D721Med (cell line): ENCODE measurements around the gene RGS9.
A peak's percentile ranks its signal among the peaks of the same experiment; 100 is the strongest.

ENCODE experiments used
- DNase-seq: peaks from one replicate; pipeline ENCODE4 v3.0.0; 2011; ENCODE audit warnings: low spot score; ENCODE audit not compliant: insufficient read length
- FAIRE-seq: peaks from 2 replicates; lab custom pipeline; 2011; peaks lifted over from hg19 to GRCh38; lab: Jason Lieb, UNC
- CTCF ChIP-seq: IDR thresholded peaks from 2 replicates; pipeline ENCODE4 v1.5.1; 2012; ENCODE audit warnings: mild to moderate bottlenecking, control low read depth; ENCODE audit not compliant: insufficient read depth; ENCODE audit errors: missing control alignments

Gene RGS9

GRCh38 chr17:65228287-65228686 is 91.1 kb downstream of the RGS9 start:
- no peak for TF ChIP-seq CTCF
- no peak for FAIRE-seq
- no peak for DNase-seq

GRCh38 chr17:65228734-65229620 is 91.8 kb downstream of the RGS9 start:
- no peak for DNase-seq
- no peak for FAIRE-seq
- TF ChIP-seq CTCF: no peak

GRCh38 chr17:65229621-65229995 is 92.4 kb downstream of the RGS9 start:
- no peak for FAIRE-seq
- no peak for TF ChIP-seq CTCF
- no peak for DNase-seq

GRCh38 chr17:65230040-65230439 is 92.9 kb downstream of the RGS9 start:
- no peak for FAIRE-seq
- TF ChIP-seq CTCF: no peak
- no peak for DNase-seq

- no peak for TF ChIP-seq CTCF
- no peak for DNase-seq
Measured at GRCh38 chr17:65231086-65231485, 93.9 kb downstream of the RGS9 start.

GRCh38 chr17:65231662-65232335 is 94.6 kb downstream of the RGS9 start:
- FAIRE-seq: no peak

More at GRCh38 chr17:65231086-65231485, 93.9 kb downstream of the RGS9 start:
- FAIRE-seq: no peak

More at GRCh38 chr17:65231662-65232335, 94.6 kb downstream of the RGS9 start:
- DNase-seq: peak; percentile 70
- TF ChIP-seq CTCF: peak; percentile 79
